HepG2 (cell line): ENCODE measurements around the gene TEDC1. TPM values are rescaled to one million over a fixed set of nuclear protein-coding genes. Genes with fewer than 3 reads are reported as not detected.

Experiments used
- CSRNP1 ChIP-seq: sonication (generic); formaldehyde crosslinking; IDR thresholded peaks from 2 replicates; pipeline ENCODE4 v1.8.1; 2023; ENCODE audit warnings: mild to moderate bottlenecking, missing genetic modification reagents
- FLYWCH1 ChIP-seq: sonication (generic); formaldehyde crosslinking; IDR thresholded peaks from 2 replicates; pipeline ENCODE4 v1.8.1; 2023; ENCODE audit warnings: mild to moderate bottlenecking, missing genetic modification reagents
- GZF1 ChIP-seq: sonication (generic); formaldehyde crosslinking; IDR thresholded peaks from 2 replicates; pipeline ENCODE4 v1.5.1; 2020; ENCODE audit warnings: mild to moderate bottlenecking, missing genetic modification reagents
- HNRNPLL ChIP-seq: fragments of 200-400 bp; formaldehyde crosslinking; IDR thresholded peaks from 2 replicates; pipeline ENCODE4 v1.6.1; 2017; ENCODE audit warnings: mild to moderate bottlenecking, low read depth, low read length; ENCODE audit not compliant: poor library complexity, severe bottlenecking
- MEF2D ChIP-seq: sonication (generic); formaldehyde crosslinking; IDR thresholded peaks from 2 replicates; pipeline ENCODE4 v1.5.1; 2020; ENCODE audit warnings: mild to moderate bottlenecking, missing genetic modification reagents
- NCOR1 ChIP-seq: fragments of 200-600 bp; sonication (generic); IDR thresholded peaks from 2 replicates; pipeline ENCODE4 v1.7.0; 2017; ENCODE audit warnings: antibody characterized with exemption, low read length, borderline replicate concordance
- NFIB ChIP-seq: sonication (generic); formaldehyde crosslinking; IDR thresholded peaks from 2 replicates; pipeline ENCODE4 v1.9.0; 2021; ENCODE audit warnings: missing genetic modification reagents, mild to moderate bottlenecking, borderline replicate concordance
- PHB2 ChIP-seq: fragments of 450-650 bp; IDR thresholded peaks from 2 replicates; pipeline ENCODE4 v1.6.1; 2018; ENCODE audit not compliant: partially characterized antibody
- RXRB ChIP-seq: IDR thresholded peaks from 2 replicates; pipeline ENCODE4 v1.6.1; 2016; ENCODE audit warnings: borderline replicate concordance, missing genetic modification reagents, missing compliant biosample characterization
- THAP11 ChIP-seq: IDR thresholded peaks from 2 replicates; pipeline ENCODE4 v1.6.1; 2016; ENCODE audit warnings: missing biosample characterization, missing genetic modification reagents
- XRCC5 ChIP-seq: fragments of 200-400 bp; formaldehyde crosslinking; optimal IDR thresholded peaks from 2 replicates; pipeline ENCODE3; 2017; ENCODE audit warnings: mild to moderate bottlenecking, low read length
- ZBTB8A ChIP-seq: sonication (generic); formaldehyde crosslinking; IDR thresholded peaks from 2 replicates; pipeline ENCODE4 v1.4.0; 2020; ENCODE audit warnings: mild to moderate bottlenecking, low read depth, missing genetic modification reagents, borderline replicate concordance
- ZNF136 ChIP-seq: sonication (generic); formaldehyde crosslinking; IDR thresholded peaks from 2 replicates; pipeline ENCODE4 v1.8.1; 2022; ENCODE audit warnings: low read depth, mild to moderate bottlenecking, moderate library complexity, missing genetic modification reagents
- ZNF143 ChIP-seq: sonication (generic); formaldehyde crosslinking; IDR thresholded peaks from 2 replicates; pipeline ENCODE4 v1.4.0; 2020; ENCODE audit warnings: missing genetic modification reagents
- ZNF788 ChIP-seq: sonication (generic); formaldehyde crosslinking; IDR thresholded peaks from 2 replicates; pipeline ENCODE4 v1.5.0; 2020; ENCODE audit warnings: mild to moderate bottlenecking, missing genetic modification reagents, borderline replicate concordance
- polyA plus RNA-seq, 8 experiments: library from polyadenylated mRNA; depleted of rRNA in 3 of 8; stranded (reverse) in 7 of 8; unstranded in 1 of 8; fragments of >200 nt; fragmentation: Illumina TruSeq in 4 of 8; extraction: Trizol in 4 of 8; gene quantifications; 2 replicates each; pipeline versions ENCODE4 v1.2.1 to v1.2.3, GENCODE V29; 2011 to 2016; ENCODE audit warnings: low read depth in 4 of 8, missing spikeins in 1 of 8, mixed read lengths in 1 of 8; ENCODE audit not compliant: insufficient read depth in 1 of 8
- total RNA-seq, 5 experiments: library from RNA; depleted of rRNA; stranded (reverse); fragments of >200 nt; fragmentation: Illumina TruSeq; extraction: Trizol; gene quantifications; 2 replicates each; pipeline ENCODE4 v1.2.3, GENCODE V29; 2016; ENCODE audit warnings: low read depth in 1 of 5
- TF ChIP-seq, protein P1 (sequence below): sonication (generic); formaldehyde crosslinking; IDR thresholded peaks from 2 replicates; pipeline ENCODE4 v1.5.1; 2020; ENCODE audit warnings: missing genetic modification reagents, mild to moderate bottlenecking, borderline replicate concordance
- TF ChIP-seq, protein P2 (sequence below): IDR thresholded peaks from 2 replicates; pipeline ENCODE4 v1.6.1; 2018; ENCODE audit warnings: missing genetic modification reagents, mild to moderate bottlenecking, missing compliant biosample characterization
- TF ChIP-seq, protein P3 (sequence below): sonication (generic); formaldehyde crosslinking; IDR thresholded peaks from 2 replicates; pipeline ENCODE4; 2020; ENCODE audit warnings: missing genetic modification reagents, mild to moderate bottlenecking, borderline replicate concordance
- TF ChIP-seq, protein P4 (sequence below): sonication (generic); formaldehyde crosslinking; IDR thresholded peaks from 2 replicates; pipeline ENCODE4 v1.5.0; 2020; ENCODE audit warnings: missing genetic modification reagents, mild to moderate bottlenecking, borderline replicate concordance

The TEDC1 gene
- total and polyA plus RNA-seq, 2 of the 13 experiments (the other 11 are each of a cell fraction or from before 2014, with no cell fraction given) = 5.7 to 27.4 TPM

GRCh38 chr14:105480807-105481801, 9.9 kb upstream of the TEDC1 start (continued):
- TF ChIP-seq CSRNP1 (CRISPR knock-in tag) = peak; percentile 74
- TF ChIP-seq, protein P1, sequence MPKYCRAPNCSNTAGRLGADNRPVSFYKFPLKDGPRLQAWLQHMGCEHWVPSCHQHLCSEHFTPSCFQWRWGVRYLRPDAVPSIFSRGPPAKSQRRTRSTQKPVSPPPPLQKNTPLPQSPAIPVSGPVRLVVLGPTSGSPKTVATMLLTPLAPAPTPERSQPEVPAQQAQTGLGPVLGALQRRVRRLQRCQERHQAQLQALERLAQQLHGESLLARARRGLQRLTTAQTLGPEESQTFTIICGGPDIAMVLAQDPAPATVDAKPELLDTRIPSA (CRISPR knock-in tag) = no peak
- TF ChIP-seq RXRB = peak; percentile 56; the same call in 1 of the 2 replicates
- no peak for TF ChIP-seq NCOR1
- TF ChIP-seq, protein P2, sequence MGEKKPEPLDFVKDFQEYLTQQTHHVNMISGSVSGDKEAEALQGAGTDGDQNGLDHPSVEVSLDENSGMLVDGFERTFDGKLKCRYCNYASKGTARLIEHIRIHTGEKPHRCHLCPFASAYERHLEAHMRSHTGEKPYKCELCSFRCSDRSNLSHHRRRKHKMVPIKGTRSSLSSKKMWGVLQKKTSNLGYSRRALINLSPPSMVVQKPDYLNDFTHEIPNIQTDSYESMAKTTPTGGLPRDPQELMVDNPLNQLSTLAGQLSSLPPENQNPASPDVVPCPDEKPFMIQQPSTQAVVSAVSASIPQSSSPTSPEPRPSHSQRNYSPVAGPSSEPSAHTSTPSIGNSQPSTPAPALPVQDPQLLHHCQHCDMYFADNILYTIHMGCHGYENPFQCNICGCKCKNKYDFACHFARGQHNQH (CRISPR knock-in tag) = peak; percentile 53; the same call in 1 of the 2 replicates
- 0 out of 2 replicates have a peak, but pooled peaks have one; percentile 8 for TF ChIP-seq ZNF143 (CRISPR knock-in tag)
- TF ChIP-seq THAP11 (CRISPR knock-in tag) = peak; percentile 40
- no peak for TF ChIP-seq NFIB (CRISPR knock-in tag)
- TF ChIP-seq, protein P3, sequence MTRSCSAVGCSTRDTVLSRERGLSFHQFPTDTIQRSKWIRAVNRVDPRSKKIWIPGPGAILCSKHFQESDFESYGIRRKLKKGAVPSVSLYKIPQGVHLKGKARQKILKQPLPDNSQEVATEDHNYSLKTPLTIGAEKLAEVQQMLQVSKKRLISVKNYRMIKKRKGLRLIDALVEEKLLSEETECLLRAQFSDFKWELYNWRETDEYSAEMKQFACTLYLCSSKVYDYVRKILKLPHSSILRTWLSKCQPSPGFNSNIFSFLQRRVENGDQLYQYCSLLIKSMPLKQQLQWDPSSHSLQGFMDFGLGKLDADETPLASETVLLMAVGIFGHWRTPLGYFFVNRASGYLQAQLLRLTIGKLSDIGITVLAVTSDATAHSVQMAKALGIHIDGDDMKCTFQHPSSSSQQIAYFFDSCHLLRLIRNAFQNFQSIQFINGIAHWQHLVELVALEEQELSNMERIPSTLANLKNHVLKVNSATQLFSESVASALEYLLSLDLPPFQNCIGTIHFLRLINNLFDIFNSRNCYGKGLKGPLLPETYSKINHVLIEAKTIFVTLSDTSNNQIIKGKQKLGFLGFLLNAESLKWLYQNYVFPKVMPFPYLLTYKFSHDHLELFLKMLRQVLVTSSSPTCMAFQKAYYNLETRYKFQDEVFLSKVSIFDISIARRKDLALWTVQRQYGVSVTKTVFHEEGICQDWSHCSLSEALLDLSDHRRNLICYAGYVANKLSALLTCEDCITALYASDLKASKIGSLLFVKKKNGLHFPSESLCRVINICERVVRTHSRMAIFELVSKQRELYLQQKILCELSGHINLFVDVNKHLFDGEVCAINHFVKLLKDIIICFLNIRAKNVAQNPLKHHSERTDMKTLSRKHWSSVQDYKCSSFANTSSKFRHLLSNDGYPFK (CRISPR knock-in tag) = peak; percentile 40; the same call in 1 of the 2 replicates
- TF ChIP-seq ZBTB8A (CRISPR knock-in tag) = no peak
- peak; percentile 71; the same call in 1 of the 2 replicates for TF ChIP-seq ZNF788 (CRISPR knock-in tag)
- TF ChIP-seq GZF1 (CRISPR knock-in tag) = no peak
- TF ChIP-seq XRCC5 = peak; percentile 91
- no peak for TF ChIP-seq FLYWCH1
- TF ChIP-seq MEF2D (CRISPR knock-in tag) = no peak
- TF ChIP-seq, protein P4, sequence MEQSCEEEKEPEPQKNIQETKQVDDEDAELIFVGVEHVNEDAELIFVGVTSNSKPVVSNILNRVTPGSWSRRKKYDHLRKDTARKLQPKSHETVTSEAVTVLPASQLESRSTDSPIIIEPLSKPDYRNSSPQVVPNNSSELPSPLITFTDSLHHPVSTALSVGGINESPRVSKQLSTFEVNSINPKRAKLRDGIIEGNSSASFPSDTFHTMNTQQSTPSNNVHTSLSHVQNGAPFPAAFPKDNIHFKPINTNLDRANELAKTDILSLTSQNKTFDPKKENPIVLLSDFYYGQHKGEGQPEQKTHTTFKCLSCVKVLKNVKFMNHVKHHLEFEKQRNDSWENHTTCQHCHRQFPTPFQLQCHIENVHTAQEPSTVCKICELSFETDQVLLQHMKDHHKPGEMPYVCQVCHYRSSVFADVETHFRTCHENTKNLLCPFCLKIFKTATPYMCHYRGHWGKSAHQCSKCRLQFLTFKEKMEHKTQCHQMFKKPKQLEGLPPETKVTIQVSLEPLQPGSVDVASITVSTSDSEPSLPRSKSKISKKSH (CRISPR knock-in tag) = peak; percentile 77
- peak; percentile 26 for TF ChIP-seq HNRNPLL
- 0 out of 2 replicates have a peak, but pooled peaks have one; percentile 45 for TF ChIP-seq ZNF136
- no peak for TF ChIP-seq PHB2
